HCT116 (cell line): ENCODE measurements around the gene IQCK. TPM values are rescaled to one million over a fixed set of nuclear protein-coding genes. Genes with fewer than 3 reads are reported as not detected.

Source experiments
- ATAC-seq: fragments of 200-7000 bp; cut with Tn5 transposase; 2 replicates; pipeline ENCODE4 v1.9.1; 2020; ENCODE audit warnings: mild to moderate bottlenecking, moderate library complexity
- BruUV-seq: library from RNA; stranded (reverse); fragments of 400-500 nt; replicated peaks from 2 replicates; lab custom pipeline; 2021; lab: Mats Ljungman, UMichigan
- CTCF ChIA-PET: fragments of 300-600 bp; sonication (Branson Sonifier 250); formaldehyde crosslinking; loops from one replicate; lab custom pipeline; 2021; ENCODE audit warnings: antibody characterized with exemption; lab: Charles Lee
- POLR2A ChIA-PET: fragments of 300-600, 350-600 bp; sonication (Branson Sonifier 250); formaldehyde crosslinking; loops from one replicate; lab custom pipeline; 2021; ENCODE audit warnings: antibody characterized with exemption; lab: Charles Lee
- RAD21 ChIA-PET, 2 experiments: fragments of 300-600 bp; sonication (Branson Sonifier 250); formaldehyde crosslinking; loops; one replicate each; lab custom pipeline; 2023; ENCODE audit warnings: low total read pairs in 2 of 2; ENCODE audit not compliant: uncharacterized antibody in 2 of 2, unreplicated experiment in 2 of 2, low non-redundant PET in 1 of 2; lab: Charles Lee
- DNase-seq: peaks from one replicate; pipeline ENCODE4 v3.0.0-alpha.2; 2010; ENCODE audit warnings: low read depth, low spot score
- H2AFZ ChIP-seq: fragments of 200-600 bp; shearing (Covaris generic), sonication (generic); 2 replicates; pipeline ENCODE4 v1.6.1; 2017; ENCODE audit warnings: low read depth, mixed run types, mixed read lengths, antibody characterized with exemption, low read length; ENCODE audit not compliant: poor library complexity, severe bottlenecking
- H3K27ac ChIP-seq: 2 replicates; pipeline ENCODE4 v1.5.1; 2012; ENCODE audit warnings: low read depth, low read length
- H3K27me3 ChIP-seq: fragments of 200-600 bp; sonication (generic); 2 replicates; pipeline ENCODE4 v1.6.1; 2016; ENCODE audit warnings: mixed run types, low read length, mixed read lengths; ENCODE audit not compliant: insufficient read depth
- H3K36me3 ChIP-seq, 2 experiments: fragments of 200-500 bp in 1 of 2; fragments of 200-600 bp in 1 of 2; sonication (Bioruptor generic) in 1 of 2; sonication (generic) in 1 of 2; 2 replicates each; pipeline versions ENCODE4 v1.5.1 to v1.6.1; 2014 to 2016; ENCODE audit warnings: low read length in 2 of 2, inconsistent platforms in 1 of 2, mixed read lengths in 1 of 2, mixed run types in 1 of 2; ENCODE audit not compliant: insufficient read depth in 2 of 2, control insufficient read depth in 1 of 2
- H3K4me1 ChIP-seq, 2 experiments: fragments of 200-600 bp in 1 of 2; sonication (generic) in 1 of 2; 2 replicates each; pipeline versions ENCODE4 v1.5.1 to v1.6.1; 2012 to 2017; ENCODE audit warnings: low read length in 2 of 2, inconsistent platforms in 1 of 2, mild to moderate bottlenecking in 1 of 2, mixed read lengths in 1 of 2, mixed run types in 1 of 2, moderate library complexity in 1 of 2; ENCODE audit not compliant: insufficient read depth in 2 of 2, control insufficient read depth in 1 of 2
- H3K4me2 ChIP-seq: fragments of 200-600 bp; sonication (generic); 2 replicates; pipeline ENCODE4 v1.6.1; 2017; ENCODE audit warnings: mixed run types, low read length, mixed read lengths
- H3K4me3 ChIP-seq, 2 experiments: fragments of 200-600 bp in 1 of 2; sonication (generic) in 1 of 2; replicated peaks in 1 of 2; 2 replicates each; pipeline ENCODE4 v1.5.1; 2011 to 2016; ENCODE audit warnings: low read length in 2 of 2, control low read depth in 1 of 2, low read depth in 1 of 2, mild to moderate bottlenecking in 1 of 2, mixed read lengths in 1 of 2, mixed run types in 1 of 2
- H3K79me2 ChIP-seq: fragments of 200-600 bp; sonication (generic); 2 replicates; pipeline ENCODE4 v1.6.1; 2017; ENCODE audit warnings: mild to moderate bottlenecking, mixed run types, low read length, moderate library complexity, mixed read lengths; ENCODE audit not compliant: insufficient read depth
- H3K9ac ChIP-seq: fragments of 200-600 bp; sonication (generic); 2 replicates; pipeline ENCODE4 v1.6.1; 2016; ENCODE audit warnings: low read length, mixed read lengths
- H3K9me2 ChIP-seq: fragments of 200-600 bp; sonication (generic), shearing (Covaris generic); 2 replicates; pipeline ENCODE4 v1.6.1; 2017; ENCODE audit warnings: mixed run types, mild to moderate bottlenecking, moderate library complexity; ENCODE audit not compliant: insufficient read depth
- H3K9me3 ChIP-seq, 2 experiments: fragments of 200-500 bp in 1 of 2; fragments of 200-600 bp in 1 of 2; sonication (Bioruptor generic) in 1 of 2; sonication (generic) in 1 of 2; 2 replicates each; pipeline ENCODE4 v1.6.1; 2014 to 2017; ENCODE audit warnings: low read length in 2 of 2, mixed read lengths in 2 of 2, inconsistent platforms in 1 of 2, low read depth in 1 of 2, mild to moderate bottlenecking in 1 of 2, mixed run types in 1 of 2, moderate library complexity in 1 of 2; ENCODE audit not compliant: control insufficient read depth in 1 of 2, insufficient read depth in 1 of 2
- H4K20me1 ChIP-seq: fragments of 200-600 bp; sonication (generic), shearing (Covaris generic); 2 replicates; pipeline ENCODE4 v1.6.1; 2017; ENCODE audit warnings: mixed run types, mild to moderate bottlenecking, moderate library complexity; ENCODE audit not compliant: insufficient read depth
- CEBPB ChIP-seq: IDR thresholded peaks from 2 replicates; pipeline ENCODE4 v1.6.1; 2012; ENCODE audit warnings: low read depth
- CTCF ChIP-seq, 3 experiments: fragments of 200-600 bp in 1 of 3; sonication (generic) in 1 of 3; IDR thresholded peaks in 2 of 3; conservative IDR thresholded peaks in 1 of 3; 2 replicates each; pipeline ENCODE4 v1.5.1; 2012 to 2017; ENCODE audit warnings: low read depth in 2 of 3, low read length in 2 of 3, antibody characterized with exemption in 1 of 3, borderline replicate concordance in 1 of 3, control low read depth in 1 of 3, mild to moderate bottlenecking in 1 of 3, mixed read lengths in 1 of 3, mixed run types in 1 of 3, moderate library complexity in 1 of 3; ENCODE audit not compliant: insufficient read depth in 1 of 3
- EZH2 ChIP-seq: fragments of 200-600 bp; sonication (generic); IDR thresholded peaks from 2 replicates; pipeline ENCODE4 v1.6.1; 2017; ENCODE audit warnings: antibody characterized with exemption, mixed run types
- EZH2phosphoT487 ChIP-seq: fragments of 200-600 bp; IDR thresholded peaks from 2 replicates; pipeline ENCODE4 v1.6.1; 2018; ENCODE audit warnings: antibody characterized with exemption, borderline replicate concordance
- FOSL1 ChIP-seq: IDR thresholded peaks from 2 replicates; pipeline ENCODE4 v1.6.1; 2012; ENCODE audit warnings: low read depth
- JUND ChIP-seq: IDR thresholded peaks from 2 replicates; pipeline ENCODE4 v1.6.1; 2012
- MAX ChIP-seq: IDR thresholded peaks from 2 replicates; pipeline ENCODE4 v1.6.1; 2012
- POLR2A ChIP-seq: IDR thresholded peaks from 2 replicates; pipeline ENCODE4 v1.7.0; 2011; ENCODE audit warnings: borderline replicate concordance; ENCODE audit not compliant: insufficient read depth, insufficient read length; ENCODE audit errors: extremely low read depth
- POLR2AphosphoS5 ChIP-seq: IDR thresholded peaks from 2 replicates; pipeline ENCODE4 v1.6.1; 2011; ENCODE audit warnings: mild to moderate bottlenecking, low read depth, low read length, moderate library complexity
- RAD21 ChIP-seq: IDR thresholded peaks from 2 replicates; pipeline ENCODE4 v1.6.1; 2012; ENCODE audit warnings: low read depth, mild to moderate bottlenecking
- SIN3A ChIP-seq: IDR thresholded peaks from 2 replicates; pipeline ENCODE4 v1.6.1; 2012; ENCODE audit warnings: low read depth
- SP1 ChIP-seq: IDR thresholded peaks from 2 replicates; pipeline ENCODE4 v1.6.1; 2012; ENCODE audit warnings: low read depth
- YY1 ChIP-seq: IDR thresholded peaks from 2 replicates; pipeline ENCODE4 v1.6.1; 2011; ENCODE audit warnings: low read length, low read depth, moderate library complexity, mild to moderate bottlenecking; ENCODE audit not compliant: insufficient replicate concordance; ENCODE audit errors: extremely low read depth
- ZBTB33 ChIP-seq: IDR thresholded peaks from 2 replicates; pipeline ENCODE4 v1.6.1; 2011; ENCODE audit warnings: mild to moderate bottlenecking, low read length, moderate library complexity; ENCODE audit not compliant: insufficient replicate concordance; ENCODE audit errors: extremely low read depth
- ZFX ChIP-seq: fragments of 450-650 bp; IDR thresholded peaks from 2 replicates; pipeline ENCODE4 v1.6.1; 2017
- ZNF274 ChIP-seq: fragments of 200-500 bp; sonication (Bioruptor generic); IDR thresholded peaks from 2 replicates; pipeline ENCODE4 v1.6.1; 2014; ENCODE audit warnings: mild to moderate bottlenecking, low read depth, low read length, inconsistent platforms
- intact Hi-C: fragments of 100-400 bp; cut with micrococcal nuclease; formaldehyde crosslinking; loops from 2 replicates; pipeline ENCODE4 v1.10.0; 2022
- total RNA-seq: library from RNA; stranded (reverse); gene quantifications from one replicate; pipeline ENCODE4 v1.2.1, GENCODE V29; 2021; ENCODE audit not compliant: unreplicated experiment

The IQCK gene
- total RNA-seq, 1 experiment from 2014 or later: 11.8 TPM

- no peak for TF ChIP-seq EZH2
- no peak for TF ChIP-seq MAX
- Histone ChIP-seq H3K9me2 (no peaks in the 10 kb centered on the region), H2AFZ (no peak overlapping the region), H3K79me2 (no peaks in the 10 kb centered on the region), H3K4me3 (no peak overlapping the region), H3K27ac (no peak overlapping the region), H3K27me3 (no peaks in the 10 kb centered on the region), H3K4me2 (no peak overlapping the region), H3K9ac (no peak overlapping the region), H3K36me3 (no peaks in the 10 kb centered on the region), H3K4me1 (peaks cover 4 to 6% of the 10 kb centered on the region in 2 experiments), H4K20me1 (no peaks in the 10 kb centered on the region), H3K9me3 (no peaks in the 10 kb centered on the region)
- no TSS peak for BruUV-seq
- DNase-seq (no peak), ATAC-seq (0 out of 2 replicates have a peak, but pooled peaks have one; percentile 22)
- intact Hi-C loops: no loop called here
- ChIA-PET RAD21 (no interaction called here), CTCF (no interaction called here), POLR2A (no interaction called here)
These were observed 26.8 kb upstream of the IQCK start for GRCh38 chr16:19691161-19691711.

- CTCF ChIA-PET: no interaction called here
- no peak overlapping the region for H3K4me2 ChIP-seq
- no peak overlapping the region for H3K27ac ChIP-seq
- H3K4me1 ChIP-seq: peaks cover 12 to 16% of the 10 kb centered on the region in 2 experiments
- intact Hi-C loops: no loop called here
- BruUV-seq: no TSS peak
- H3K27me3 ChIP-seq: no peaks in the 10 kb centered on the region
- no peak overlapping the region for H3K9ac ChIP-seq
- H2AFZ ChIP-seq: no peak overlapping the region
- H3K79me2 ChIP-seq: no peaks in the 10 kb centered on the region
- DNase-seq (no peak), ATAC-seq (peak; percentile 38; the same call in 1 of the 2 replicates)
- H3K36me3 ChIP-seq: 0 out of 4 replicates have a peak, but pooled peaks cover 0 to 15% of the 10 kb centered on the region in 2 experiments
- H3K9me3 ChIP-seq: no peaks in the 10 kb centered on the region
- H3K9me2 ChIP-seq: no peaks in the 10 kb centered on the region
- no peak overlapping the region for H3K4me3 ChIP-seq
- POLR2A ChIA-PET: no interaction called here
- H4K20me1 ChIP-seq: no peaks in the 10 kb centered on the region
- RAD21 ChIA-PET: no interaction called here
- no peak for TF ChIP-seq ZFX
- no peak for TF ChIP-seq CTCF (IDR thresholded peaks at IDR 0.05 in 2 of 3, conservative IDR thresholded peaks at IDR 0.05 in 1 of 3; ENCODE audit: borderline replicate concordance in 1 of 3, insufficient read depth in 1 of 3, low read depth in 2 of 3, low read length in 2 of 3)
- no peak for TF ChIP-seq ZBTB33
- TF ChIP-seq RAD21: no peak
- TF ChIP-seq ZNF274: no peak
- TF ChIP-seq YY1: no peak
- no peak for TF ChIP-seq POLR2AphosphoS5
- no peak for TF ChIP-seq POLR2A
- TF ChIP-seq SIN3A: no peak
- TF ChIP-seq EZH2phosphoT487: no peak
- TF ChIP-seq CEBPB: no peak
- no peak for TF ChIP-seq MAX
- TF ChIP-seq FOSL1: no peak
- no peak for TF ChIP-seq SP1
- no peak for TF ChIP-seq JUND
These were observed 23.1 kb upstream of the IQCK start for GRCh38 chr16:19694989-19695388.
